ENCODE data around the gene ANKRD11. TPM values are rescaled to one million over a fixed set of nuclear protein-coding genes. Genes with fewer than 3 reads are reported as not detected.
A peak's percentile ranks its signal among the peaks of the same experiment; 100 is the strongest.

The ANKRD11 gene
- total and polyA plus RNA-seq, 8 donors = 90.7 to 123 (median 98.4) TPM

DNA sequence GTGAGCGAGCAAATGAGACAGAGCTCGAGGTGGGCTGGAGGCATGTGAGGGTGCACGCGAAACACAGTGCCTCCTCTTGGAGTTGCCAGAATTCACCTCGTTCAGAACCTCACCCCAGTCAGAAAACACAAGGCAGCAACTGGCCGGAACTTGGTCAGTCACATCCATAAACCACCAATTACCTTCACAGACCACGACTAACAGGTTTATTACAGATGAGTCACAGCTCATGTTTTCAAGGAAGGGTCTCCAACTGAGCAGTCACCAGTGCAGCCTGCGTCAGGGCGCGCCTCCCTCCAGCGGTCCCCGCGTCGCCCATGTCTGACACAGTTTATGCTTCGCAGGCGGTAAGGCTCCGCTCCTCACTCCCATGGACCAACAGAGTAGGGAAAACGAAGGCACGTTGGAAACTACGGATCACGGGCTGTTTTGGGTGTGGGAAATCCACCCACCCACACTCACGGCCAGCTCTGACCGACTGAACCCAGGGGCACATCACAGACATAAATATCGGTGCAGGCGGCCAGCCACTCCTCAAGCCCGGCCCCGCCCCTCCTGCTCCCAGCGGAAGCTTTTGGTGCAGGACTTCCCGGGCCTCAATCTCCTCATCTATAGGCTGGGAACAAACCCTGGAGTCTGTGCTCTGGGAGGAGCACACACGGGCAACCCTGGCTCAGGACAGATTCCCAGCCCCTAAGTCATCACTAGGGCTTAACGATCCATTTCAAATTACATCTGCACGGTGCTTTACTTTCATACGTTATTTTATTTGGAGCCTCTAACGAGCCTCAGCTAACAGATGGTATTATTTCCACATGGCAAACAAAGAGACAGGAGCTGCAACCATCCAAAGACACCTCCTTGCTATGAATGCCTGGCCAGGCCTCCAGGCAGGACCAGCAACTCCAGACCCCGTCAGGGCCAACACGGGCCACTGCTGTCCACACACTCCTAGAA is 146.6 kb downstream of the ANKRD11 start:
- H3K27ac ChIP-seq = peak overlapping the region in 1 of 2 donors; percentile 8
- H3K36me3 ChIP-seq = peaks cover 0 to 3% of the 10 kb centered on the region in 2 donors
- H3K9me3 ChIP-seq = no peaks in the 10 kb centered on the region
- no peaks in the 10 kb centered on the region for H3K27me3 ChIP-seq
- intact Hi-C loops (cut with DNase I) = no loop called here
- DNase-seq (no peak), ATAC-seq (no peak)
- peaks cover 11 to 40% of the 10 kb centered on the region in 2 donors for H3K4me1 ChIP-seq
- TF ChIP-seq, protein P1, sequence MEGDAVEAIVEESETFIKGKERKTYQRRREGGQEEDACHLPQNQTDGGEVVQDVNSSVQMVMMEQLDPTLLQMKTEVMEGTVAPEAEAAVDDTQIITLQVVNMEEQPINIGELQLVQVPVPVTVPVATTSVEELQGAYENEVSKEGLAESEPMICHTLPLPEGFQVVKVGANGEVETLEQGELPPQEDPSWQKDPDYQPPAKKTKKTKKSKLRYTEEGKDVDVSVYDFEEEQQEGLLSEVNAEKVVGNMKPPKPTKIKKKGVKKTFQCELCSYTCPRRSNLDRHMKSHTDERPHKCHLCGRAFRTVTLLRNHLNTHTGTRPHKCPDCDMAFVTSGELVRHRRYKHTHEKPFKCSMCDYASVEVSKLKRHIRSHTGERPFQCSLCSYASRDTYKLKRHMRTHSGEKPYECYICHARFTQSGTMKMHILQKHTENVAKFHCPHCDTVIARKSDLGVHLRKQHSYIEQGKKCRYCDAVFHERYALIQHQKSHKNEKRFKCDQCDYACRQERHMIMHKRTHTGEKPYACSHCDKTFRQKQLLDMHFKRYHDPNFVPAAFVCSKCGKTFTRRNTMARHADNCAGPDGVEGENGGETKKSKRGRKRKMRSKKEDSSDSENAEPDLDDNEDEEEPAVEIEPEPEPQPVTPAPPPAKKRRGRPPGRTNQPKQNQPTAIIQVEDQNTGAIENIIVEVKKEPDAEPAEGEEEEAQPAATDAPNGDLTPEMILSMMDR (IDR thresholded peaks at IDR 0.05) = no peak
- H3K4me3 ChIP-seq = no peak overlapping the region

DNA sequence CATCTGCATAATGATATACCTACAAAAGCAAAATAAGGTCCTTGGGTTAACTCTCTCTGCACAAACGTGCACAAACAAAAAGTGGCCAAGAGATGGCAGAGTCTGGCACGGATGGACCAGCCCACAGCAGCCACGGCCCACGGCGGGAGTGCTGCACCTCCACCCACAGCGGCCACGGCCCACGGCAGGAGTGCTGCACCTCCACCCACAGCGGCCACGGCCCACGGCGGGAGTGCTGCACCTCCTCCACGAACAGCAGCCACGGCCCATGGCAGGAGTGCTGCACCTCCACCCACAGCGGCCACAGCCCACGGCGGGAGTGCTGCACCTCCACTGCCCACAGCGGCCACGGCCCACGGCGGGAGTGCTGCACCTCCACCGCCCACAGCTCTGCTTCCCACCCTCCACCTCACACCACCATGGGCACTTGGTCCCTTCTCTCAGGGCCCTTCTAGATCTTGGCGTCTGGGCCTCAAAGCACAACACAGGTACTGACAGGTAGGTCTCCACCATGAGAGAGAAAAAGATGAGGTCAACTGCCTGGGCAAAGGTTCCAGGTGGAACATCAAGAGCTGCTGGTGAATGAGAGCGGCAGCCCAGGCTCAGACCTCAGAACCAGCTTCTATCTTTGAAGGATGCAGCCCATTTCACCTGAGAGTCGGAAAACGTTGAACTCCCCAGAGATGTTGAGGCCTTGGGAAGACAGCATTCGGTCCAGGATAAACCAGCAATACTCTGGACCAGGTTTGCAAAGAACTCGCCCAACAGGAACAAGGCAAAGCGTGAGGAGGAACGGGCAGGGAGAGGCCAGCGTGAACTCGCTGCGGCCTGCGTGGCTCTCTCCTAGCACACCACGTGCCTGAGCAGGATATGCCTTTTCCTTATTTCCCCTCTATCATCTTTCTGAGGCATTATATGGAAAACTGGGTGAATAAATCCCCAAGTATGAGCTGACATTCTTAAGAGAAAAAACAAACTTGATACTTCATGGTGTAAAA is 148.4 kb downstream of the ANKRD11 start:
- no peak overlapping the region for H3K4me3 ChIP-seq
- TF ChIP-seq, protein P1 (IDR thresholded peaks at IDR 0.05) = no peak

DNA sequence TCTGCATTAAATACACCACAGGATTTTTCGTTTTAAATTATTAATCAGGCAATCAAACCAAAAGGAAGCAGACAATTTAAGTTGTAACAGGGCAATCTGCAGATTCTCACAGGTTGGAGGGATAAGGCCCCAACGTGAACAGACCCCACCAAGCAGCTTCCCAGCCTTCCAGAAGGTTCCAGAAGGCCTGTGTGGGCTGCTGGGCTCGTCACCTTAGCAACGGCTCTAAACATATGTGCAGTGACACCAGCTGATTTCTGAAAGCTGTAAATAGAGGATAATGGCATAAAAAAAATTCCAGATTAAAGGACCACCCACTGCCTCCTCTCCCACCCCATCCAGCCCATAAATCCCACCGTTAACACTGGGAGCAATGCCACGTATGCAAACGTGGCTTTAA is 149.1 kb downstream of the ANKRD11 start:
- no peak overlapping the region for H3K27ac ChIP-seq
- no peak for DNase-seq
- H3K4me3 ChIP-seq = no peak overlapping the region
- H3K27me3 ChIP-seq = no peaks in the 10 kb centered on the region
- TF ChIP-seq, protein P1 (IDR thresholded peaks at IDR 0.05) = no peak
- no peak for ATAC-seq
- H3K36me3 ChIP-seq = peaks cover 0 to 3% of the 10 kb centered on the region in 2 donors
- intact Hi-C loops (cut with DNase I) = no loop called here
- H3K9me3 ChIP-seq = no peaks in the 10 kb centered on the region
- H3K4me1 ChIP-seq = peaks cover 11 to 36% of the 10 kb centered on the region in 2 donors

More for the DNA sequence above, 148.4 kb downstream of the ANKRD11 start:
- Histone ChIP-seq H3K27ac (no peak overlapping the region), H3K4me1 (peaks cover 11 to 37% of the 10 kb centered on the region in 2 donors), H3K36me3 (peaks cover 0 to 3% of the 10 kb centered on the region in 2 donors), H3K9me3 (no peaks in the 10 kb centered on the region), H3K27me3 (no peaks in the 10 kb centered on the region)
- DNase-seq = no peak
- ATAC-seq = no peak
- intact Hi-C loops (cut with DNase I) = no loop called here

DNA sequence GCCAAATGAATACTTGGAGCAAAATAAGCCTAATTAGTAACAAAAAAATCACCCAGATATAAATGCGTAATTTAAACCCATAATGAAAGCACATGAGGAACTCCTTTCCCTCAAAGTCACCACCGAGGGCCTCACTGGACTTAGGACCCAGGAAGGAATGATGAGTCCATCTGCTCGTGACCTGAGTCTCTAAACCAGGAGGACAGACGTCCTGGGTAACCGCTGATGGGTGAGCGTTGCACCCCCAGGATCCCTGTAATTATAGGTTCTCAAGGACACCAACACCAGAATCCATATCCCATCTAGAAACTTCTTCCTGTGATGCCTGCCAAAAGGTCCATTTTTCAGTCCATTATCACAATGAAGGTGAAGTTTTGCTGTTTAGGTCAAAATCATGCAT is 151.5 kb downstream of the ANKRD11 start:
- peaks cover 13 to 36% of the 10 kb centered on the region in 2 donors for H3K4me1 ChIP-seq
- intact Hi-C loops (cut with DNase I) = loop anchor here in 1 of 2 donors (10.0 kb wide), 1 partner anchor 216 kb away; no protein-coding TSS in a partner anchor
- TF ChIP-seq, protein P1 (IDR thresholded peaks at IDR 0.05) = no peak
- no peak for ATAC-seq
- peaks cover 0 to 3% of the 10 kb centered on the region in 2 donors for H3K36me3 ChIP-seq
- DNase-seq = peak in 1 of 4 donors; percentile 1
- no peak overlapping the region for H3K27ac ChIP-seq
- no peaks in the 10 kb centered on the region for H3K27me3 ChIP-seq
- no peaks in the 10 kb centered on the region for H3K9me3 ChIP-seq
- H3K4me3 ChIP-seq = no peak overlapping the region

Data from left lung (tissue), 10 donors.